Astrocyte (in vitro differentiated cells and primary cell): ENCODE data around the gene RHCG. TPM values are rescaled to one million over a fixed set of nuclear protein-coding genes. Genes with fewer than 3 reads are reported as not detected.

Source experiments
- DNase-seq: peaks from one replicate; pipeline ENCODE4 v3.0.0-alpha.2; 2010; ENCODE audit warnings: low read depth
- FAIRE-seq: peaks from 2 replicates; lab custom pipeline; 2011; peaks lifted over from hg19 to GRCh38; lab: Jason Lieb, UNC
- H2AFZ ChIP-seq: 2 replicates; pipeline ENCODE4 v1.6.0; 2012; ENCODE audit warnings: low read depth, low read length, inconsistent platforms
- H3K27ac ChIP-seq: 2 replicates; pipeline ENCODE4 v1.5.1; 2011; ENCODE audit warnings: low read depth, low read length, inconsistent platforms
- H3K27me3 ChIP-seq: 2 replicates; pipeline ENCODE4 v1.6.0; 2011; ENCODE audit warnings: low read length, inconsistent platforms; ENCODE audit not compliant: insufficient read depth
- H3K36me3 ChIP-seq: 2 replicates; pipeline ENCODE4 v1.5.1; 2011; ENCODE audit warnings: low read length, inconsistent platforms; ENCODE audit not compliant: insufficient read depth
- H3K4me1 ChIP-seq: 2 replicates; pipeline ENCODE4 v1.5.1; 2011; ENCODE audit warnings: low read length, inconsistent platforms; ENCODE audit not compliant: insufficient read depth
- H3K4me2 ChIP-seq: 2 replicates; pipeline ENCODE4 v1.6.0; 2012; ENCODE audit warnings: low read length, inconsistent platforms
- H3K4me3 ChIP-seq: 2 replicates; pipeline ENCODE4 v1.5.1; 2011; ENCODE audit warnings: low read depth, mild to moderate bottlenecking, low read length, inconsistent platforms; ENCODE audit not compliant: insufficient read depth
- H3K79me2 ChIP-seq: 2 replicates; pipeline ENCODE4 v1.6.0; 2012; ENCODE audit warnings: mild to moderate bottlenecking, low read length, inconsistent platforms; ENCODE audit not compliant: insufficient read depth
- H3K9ac ChIP-seq: 2 replicates; pipeline ENCODE4 v1.6.0; 2012; ENCODE audit warnings: mild to moderate bottlenecking, low read length, inconsistent platforms
- H3K9me3 ChIP-seq: 2 replicates; pipeline ENCODE4 v1.5.1; 2012; ENCODE audit warnings: low read depth, mild to moderate bottlenecking, low read length, inconsistent platforms; ENCODE audit not compliant: insufficient read depth
- H4K20me1 ChIP-seq: 2 replicates; pipeline ENCODE4 v1.6.0; 2012; ENCODE audit warnings: low read length, inconsistent platforms; ENCODE audit not compliant: insufficient read depth
- H3K27ac Mint-ChIP-seq: one replicate; pipeline ENCODE4 v1.8.0; 2021; ENCODE audit warnings: mild to moderate bottlenecking, mixed read lengths; ENCODE audit not compliant: unreplicated experiment
- H3K27me3 Mint-ChIP-seq: one replicate; pipeline ENCODE4 v1.8.0; 2021; ENCODE audit warnings: low read depth, mixed read lengths; ENCODE audit not compliant: unreplicated experiment
- H3K36me3 Mint-ChIP-seq: one replicate; pipeline ENCODE4 v1.8.0; 2021; ENCODE audit warnings: low read depth, mixed read lengths; ENCODE audit not compliant: unreplicated experiment
- H3K4me1 Mint-ChIP-seq: one replicate; pipeline ENCODE4 v1.8.0; 2021; ENCODE audit warnings: low read depth, mixed read lengths; ENCODE audit not compliant: unreplicated experiment
- H3K4me3 Mint-ChIP-seq: one replicate; pipeline ENCODE4 v1.8.0; 2021; ENCODE audit warnings: mild to moderate bottlenecking, moderate library complexity, mixed read lengths; ENCODE audit not compliant: unreplicated experiment
- H3K9me3 Mint-ChIP-seq: one replicate; pipeline ENCODE4 v1.8.0; 2021; ENCODE audit warnings: mild to moderate bottlenecking, mixed read lengths; ENCODE audit not compliant: unreplicated experiment
- EZH2 ChIP-seq: IDR thresholded peaks from 2 replicates; pipeline ENCODE4 v1.6.1; 2012; ENCODE audit warnings: mild to moderate bottlenecking, low read length, inconsistent platforms; ENCODE audit not compliant: insufficient read depth
- total RNA-seq: library from RNA; stranded (reverse); gene quantifications from 2 replicates; pipeline ENCODE4 v1.2.1, GENCODE V29; 2021
- TF ChIP-seq, protein P1 (sequence below): IDR thresholded peaks from 2 replicates; pipeline ENCODE4 v1.5.1; 2011; ENCODE audit warnings: low read depth, mild to moderate bottlenecking, inconsistent platforms, low read length, moderate library complexity; ENCODE audit not compliant: insufficient read depth

Gene RHCG
- total RNA-seq, 1 donor from 2014 or later: 0.18 TPM

DNA sequence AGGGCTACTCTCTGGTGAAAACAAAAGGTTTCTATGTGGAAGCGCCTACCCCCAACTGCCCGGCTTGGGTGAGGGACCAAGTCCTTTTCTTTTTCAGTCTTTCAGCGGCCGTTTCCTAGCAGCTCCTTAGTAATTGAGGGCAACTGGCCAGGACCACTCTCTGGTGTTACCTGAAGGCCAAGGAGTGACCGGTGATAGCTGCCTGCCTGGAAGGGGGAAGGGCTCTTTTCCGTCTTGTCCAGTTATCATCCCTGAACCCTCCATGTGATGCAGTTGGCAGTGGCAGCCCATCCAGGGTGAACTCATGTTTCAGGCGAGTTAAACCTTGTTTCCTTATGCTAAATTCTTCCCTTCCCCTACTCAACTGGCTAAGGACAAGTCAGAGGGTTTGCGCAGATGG lies 33.3 kb downstream of the RHCG start:
- no peak overlapping the region for H3K4me3 Mint-ChIP-seq
- H4K20me1 ChIP-seq: no peaks in the 10 kb centered on the region
- no peak overlapping the region for H2AFZ ChIP-seq
- no peaks in the 10 kb centered on the region for H3K9me3 ChIP-seq
- TF ChIP-seq, protein P1, sequence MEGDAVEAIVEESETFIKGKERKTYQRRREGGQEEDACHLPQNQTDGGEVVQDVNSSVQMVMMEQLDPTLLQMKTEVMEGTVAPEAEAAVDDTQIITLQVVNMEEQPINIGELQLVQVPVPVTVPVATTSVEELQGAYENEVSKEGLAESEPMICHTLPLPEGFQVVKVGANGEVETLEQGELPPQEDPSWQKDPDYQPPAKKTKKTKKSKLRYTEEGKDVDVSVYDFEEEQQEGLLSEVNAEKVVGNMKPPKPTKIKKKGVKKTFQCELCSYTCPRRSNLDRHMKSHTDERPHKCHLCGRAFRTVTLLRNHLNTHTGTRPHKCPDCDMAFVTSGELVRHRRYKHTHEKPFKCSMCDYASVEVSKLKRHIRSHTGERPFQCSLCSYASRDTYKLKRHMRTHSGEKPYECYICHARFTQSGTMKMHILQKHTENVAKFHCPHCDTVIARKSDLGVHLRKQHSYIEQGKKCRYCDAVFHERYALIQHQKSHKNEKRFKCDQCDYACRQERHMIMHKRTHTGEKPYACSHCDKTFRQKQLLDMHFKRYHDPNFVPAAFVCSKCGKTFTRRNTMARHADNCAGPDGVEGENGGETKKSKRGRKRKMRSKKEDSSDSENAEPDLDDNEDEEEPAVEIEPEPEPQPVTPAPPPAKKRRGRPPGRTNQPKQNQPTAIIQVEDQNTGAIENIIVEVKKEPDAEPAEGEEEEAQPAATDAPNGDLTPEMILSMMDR: no peak
- TF ChIP-seq EZH2: no peak
- DNase-seq: no peak
- no peak overlapping the region for H3K9ac ChIP-seq
- no peak overlapping the region for H3K4me3 ChIP-seq
- no peaks in the 10 kb centered on the region for H3K79me2 ChIP-seq
- H3K4me1 Mint-ChIP-seq: no peaks in the 10 kb centered on the region
- no peak overlapping the region for H3K27ac ChIP-seq
- H3K27ac Mint-ChIP-seq: no peak overlapping the region
- no peaks in the 10 kb centered on the region for H3K36me3 ChIP-seq
- no peak for FAIRE-seq
- no peaks in the 10 kb centered on the region for H3K36me3 Mint-ChIP-seq
- H3K27me3 Mint-ChIP-seq: peaks cover 63% of the 10 kb centered on the region
- peaks cover 4% of the 10 kb centered on the region for H3K27me3 ChIP-seq
- H3K4me2 ChIP-seq: peak overlapping the region; percentile 37
- H3K4me1 ChIP-seq: no peaks in the 10 kb centered on the region
- no peaks in the 10 kb centered on the region for H3K9me3 Mint-ChIP-seq

DNA sequence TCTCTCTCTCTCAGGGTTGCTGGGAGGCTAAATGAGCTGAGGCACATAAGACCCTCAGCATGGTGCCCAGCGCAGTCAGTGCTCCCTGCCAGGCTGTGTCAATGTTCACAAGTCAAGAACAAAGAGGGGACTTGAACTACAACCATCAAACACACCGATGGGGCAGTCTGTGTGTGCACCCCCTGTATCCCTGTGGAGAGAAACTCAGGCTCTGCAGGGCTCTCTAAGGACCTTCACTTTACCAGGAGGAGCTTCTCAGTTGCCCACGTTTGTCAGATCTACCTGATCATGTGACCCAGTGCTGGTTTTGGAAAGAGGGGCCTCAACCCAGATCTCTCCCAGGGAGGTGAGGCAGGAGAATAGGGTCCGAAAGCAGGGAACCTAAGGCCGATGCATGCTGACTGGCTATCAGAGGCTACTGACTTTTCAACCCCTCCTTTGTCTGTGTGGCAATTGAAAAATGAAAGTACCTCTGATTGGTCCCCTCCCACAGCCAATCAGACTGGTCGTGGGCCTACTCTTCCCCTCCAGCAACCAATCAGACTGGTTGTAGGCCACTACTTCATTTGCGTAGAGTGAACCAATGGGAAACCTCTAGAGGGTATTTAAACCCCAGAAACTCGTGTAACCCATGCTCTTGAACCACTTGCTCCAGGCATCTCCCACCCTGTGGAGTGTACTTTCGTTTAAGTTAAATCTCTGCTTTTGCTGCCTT lies 34.0 kb downstream of the RHCG start:
- no peak for TF ChIP-seq EZH2
- TF ChIP-seq, protein P1: no peak
- Mint-ChIP-seq H3K9me3 (no peaks in the 10 kb centered on the region), H3K27me3 (peaks cover 68% of the 10 kb centered on the region), H3K36me3 (no peaks in the 10 kb centered on the region), H3K4me1 (no peaks in the 10 kb centered on the region), H3K27ac (no peak overlapping the region), H3K4me3 (no peak overlapping the region)
- no peak overlapping the region for H3K9ac ChIP-seq
- no peak overlapping the region for H3K4me3 ChIP-seq
- no peak for FAIRE-seq
- no peaks in the 10 kb centered on the region for H3K36me3 ChIP-seq
- H3K9me3 ChIP-seq: no peaks in the 10 kb centered on the region
- peak overlapping the region; percentile 37 for H3K4me2 ChIP-seq
- H3K27ac ChIP-seq: no peak overlapping the region
- H4K20me1 ChIP-seq: no peaks in the 10 kb centered on the region
- peaks cover 4% of the 10 kb centered on the region for H3K27me3 ChIP-seq
- H2AFZ ChIP-seq: no peak overlapping the region
- peak; percentile 35 for DNase-seq
- H3K79me2 ChIP-seq: no peaks in the 10 kb centered on the region
- no peaks in the 10 kb centered on the region for H3K4me1 ChIP-seq

DNA sequence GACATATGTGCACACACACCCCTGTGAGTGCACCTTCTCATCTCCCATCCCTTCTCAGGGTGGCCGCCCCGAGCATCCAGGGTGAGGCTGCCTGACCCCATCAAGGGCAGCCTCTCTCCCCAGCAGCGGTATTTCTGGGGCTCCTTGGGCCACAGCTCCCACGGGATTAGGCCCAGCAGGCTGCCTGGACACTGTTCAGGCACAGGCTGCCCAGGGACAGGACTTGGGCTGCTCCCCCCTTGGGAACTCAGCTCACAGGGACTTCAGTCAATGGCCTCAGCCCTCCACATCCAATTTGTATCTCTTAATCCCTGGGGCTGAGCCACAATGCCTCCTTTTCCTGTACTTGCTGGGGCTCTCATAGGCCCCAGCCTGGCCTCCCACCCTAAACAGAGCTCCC lies 35.0 kb downstream of the RHCG start:
- DNase-seq (no peak), FAIRE-seq (no peak)
- no peaks in the 10 kb centered on the region for H3K9me3 ChIP-seq
- H4K20me1 ChIP-seq: no peaks in the 10 kb centered on the region
- no peak overlapping the region for H3K4me2 ChIP-seq
- H3K36me3 ChIP-seq: no peaks in the 10 kb centered on the region
- H3K4me3 ChIP-seq: no peak overlapping the region
- Mint-ChIP-seq H3K4me1 (no peaks in the 10 kb centered on the region), H3K27ac (no peak overlapping the region), H3K9me3 (peaks cover 3% of the 10 kb centered on the region), H3K27me3 (peaks cover 69% of the 10 kb centered on the region), H3K36me3 (no peaks in the 10 kb centered on the region), H3K4me3 (no peak overlapping the region)
- peaks cover 4% of the 10 kb centered on the region for H3K27me3 ChIP-seq
- H3K4me1 ChIP-seq: no peaks in the 10 kb centered on the region
- H2AFZ ChIP-seq: no peak overlapping the region
- H3K9ac ChIP-seq: no peak overlapping the region
- no peaks in the 10 kb centered on the region for H3K79me2 ChIP-seq
- no peak overlapping the region for H3K27ac ChIP-seq
- TF ChIP-seq EZH2: no peak
- TF ChIP-seq, protein P1: no peak
